Fibroblast of lung (primary cell): ENCODE results near the gene USP12. TPM values are rescaled to one million over a fixed set of nuclear protein-coding genes. Genes with fewer than 3 reads are reported as not detected.

ENCODE experiments used
- DNase-seq, 2 donors: peaks; one replicate each; pipeline versions ENCODE4 v3.0.0 to v3.0.0-alpha.2; 2010; ENCODE audit warnings: low read depth in 2 of 2
- H2AFZ ChIP-seq: 2 replicates; pipeline ENCODE4 v1.5.1; 2012; ENCODE audit warnings: low read length, control low read depth, inconsistent platforms
- H3K27ac ChIP-seq: 2 replicates; pipeline ENCODE4 v1.5.1; 2011; ENCODE audit warnings: low read length, control low read depth; ENCODE audit not compliant: insufficient read depth
- H3K27me3 ChIP-seq: 2 replicates; pipeline ENCODE4 v1.5.1; 2011; ENCODE audit warnings: mild to moderate bottlenecking, low read length; ENCODE audit not compliant: control insufficient read depth, insufficient read depth
- H3K36me3 ChIP-seq: 2 replicates; pipeline ENCODE4 v1.5.1; 2011; ENCODE audit warnings: low read length; ENCODE audit not compliant: control insufficient read depth, insufficient read depth
- H3K4me1 ChIP-seq: 2 replicates; pipeline ENCODE4 v1.5.1; 2011; ENCODE audit warnings: low read length; ENCODE audit not compliant: control insufficient read depth, insufficient read depth; ENCODE audit errors: extremely low read depth
- H3K4me2 ChIP-seq: 2 replicates; pipeline ENCODE4 v1.5.1; 2011; ENCODE audit warnings: low read length, control low read depth; ENCODE audit not compliant: insufficient read depth; ENCODE audit errors: extremely low read depth
- H3K4me3 ChIP-seq, 4 experiments: fragments of 200-600 bp in 1 of 4; sonication (generic) in 1 of 4; replicated peaks in 1 of 4; 2 replicates each; pipeline ENCODE4 v1.5.1; 2011 to 2016; ENCODE audit warnings: low read length in 4 of 4, low read depth in 3 of 4, mild to moderate bottlenecking in 3 of 4, control low read depth in 2 of 4, inconsistent platforms in 1 of 4, mixed read lengths in 1 of 4; ENCODE audit not compliant: insufficient read depth in 1 of 4; ENCODE audit errors: control extremely low read depth in 1 of 4
- H3K79me2 ChIP-seq: 2 replicates; pipeline ENCODE4 v1.5.1; 2012; ENCODE audit warnings: mild to moderate bottlenecking, low read length, inconsistent platforms; ENCODE audit not compliant: control insufficient read depth, insufficient read depth
- H3K9ac ChIP-seq: 2 replicates; pipeline ENCODE4 v1.5.1; 2011; ENCODE audit warnings: mild to moderate bottlenecking, low read length, control low read depth; ENCODE audit not compliant: insufficient read depth
- H3K9me3 ChIP-seq: 2 replicates; pipeline ENCODE4 v1.5.1; 2012; ENCODE audit warnings: low read depth, low read length; ENCODE audit not compliant: control insufficient read depth, insufficient read depth
- H4K20me1 ChIP-seq: 2 replicates; pipeline ENCODE4 v1.5.1; 2011; ENCODE audit warnings: low read length; ENCODE audit not compliant: control insufficient read depth, insufficient read depth; ENCODE audit errors: extremely low read depth
- EZH2 ChIP-seq: IDR thresholded peaks from 2 replicates; pipeline ENCODE4 v1.5.1; 2012; ENCODE audit warnings: low read length, control low read depth, mild to moderate bottlenecking; ENCODE audit errors: missing control alignments
- polyA plus RNA-seq, 2 donors: library from polyadenylated mRNA; depleted of rRNA in 1 of 2; stranded (reverse) in 1 of 2; unstranded in 1 of 2; fragments of >200 nt; gene quantifications; 2 replicates each; pipeline ENCODE4 v1.2.1, GENCODE V29; 2011 to 2012; ENCODE audit warnings: missing spikeins in 1 of 2
- total RNA-seq: library from RNA; depleted of rRNA; stranded (reverse); fragments of >200 nt; gene quantifications from 2 replicates; pipeline ENCODE4 v1.2.1, GENCODE V29; 2014
- TF ChIP-seq, protein P1 (sequence below), 2 donors: IDR thresholded peaks in 1 of 2; conservative IDR thresholded peaks in 1 of 2; 1 replicate in 1 of 2; 2 replicates in 1 of 2; pipeline ENCODE4 v1.5.1; 2011 to 2012; ENCODE audit warnings: low read length in 2 of 2, control low read depth in 1 of 2, inconsistent platforms in 1 of 2, low read depth in 1 of 2, mild to moderate bottlenecking in 1 of 2

The USP12 gene
- total and polyA plus RNA-seq, 2 donors (not counting 1 experiment from before 2014, with no cell fraction given) = 17.3 to 36.3 TPM

DNA sequence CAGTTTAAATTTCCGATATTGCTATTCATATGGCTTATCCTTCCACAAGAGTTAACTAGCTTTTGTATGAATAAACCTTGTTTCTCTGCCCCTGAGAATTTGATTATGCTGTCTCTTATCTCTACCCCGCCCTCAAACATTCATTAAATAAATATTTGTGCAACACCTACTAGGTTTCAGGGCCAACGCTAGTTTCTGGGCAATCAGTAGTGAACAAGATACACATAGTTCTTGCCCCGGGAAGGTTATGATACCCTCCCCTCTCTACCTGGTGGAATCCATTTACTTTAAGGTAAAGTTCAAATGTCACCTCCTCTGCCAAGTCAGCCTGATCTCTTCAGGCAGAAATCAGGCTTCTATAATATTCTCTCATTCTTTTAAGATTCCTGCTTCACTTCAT is 16.6 kb upstream of the USP12 start:
- no peak for TF ChIP-seq EZH2
- TF ChIP-seq, protein P1, sequence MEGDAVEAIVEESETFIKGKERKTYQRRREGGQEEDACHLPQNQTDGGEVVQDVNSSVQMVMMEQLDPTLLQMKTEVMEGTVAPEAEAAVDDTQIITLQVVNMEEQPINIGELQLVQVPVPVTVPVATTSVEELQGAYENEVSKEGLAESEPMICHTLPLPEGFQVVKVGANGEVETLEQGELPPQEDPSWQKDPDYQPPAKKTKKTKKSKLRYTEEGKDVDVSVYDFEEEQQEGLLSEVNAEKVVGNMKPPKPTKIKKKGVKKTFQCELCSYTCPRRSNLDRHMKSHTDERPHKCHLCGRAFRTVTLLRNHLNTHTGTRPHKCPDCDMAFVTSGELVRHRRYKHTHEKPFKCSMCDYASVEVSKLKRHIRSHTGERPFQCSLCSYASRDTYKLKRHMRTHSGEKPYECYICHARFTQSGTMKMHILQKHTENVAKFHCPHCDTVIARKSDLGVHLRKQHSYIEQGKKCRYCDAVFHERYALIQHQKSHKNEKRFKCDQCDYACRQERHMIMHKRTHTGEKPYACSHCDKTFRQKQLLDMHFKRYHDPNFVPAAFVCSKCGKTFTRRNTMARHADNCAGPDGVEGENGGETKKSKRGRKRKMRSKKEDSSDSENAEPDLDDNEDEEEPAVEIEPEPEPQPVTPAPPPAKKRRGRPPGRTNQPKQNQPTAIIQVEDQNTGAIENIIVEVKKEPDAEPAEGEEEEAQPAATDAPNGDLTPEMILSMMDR (conservative IDR thresholded peaks at IDR 0.05 in 1 of 2, IDR thresholded peaks at IDR 0.05 in 1 of 2; ENCODE audit: low read depth in 1 of 2, low read length in 2 of 2) = no peak
- H3K4me1 ChIP-seq = peaks cover 5% of the 10 kb centered on the region
- no peaks in the 10 kb centered on the region for H3K27me3 ChIP-seq
- no peaks in the 10 kb centered on the region for H3K9me3 ChIP-seq
- no peak overlapping the region for H3K4me2 ChIP-seq
- no peak overlapping the region for H3K4me3 ChIP-seq
- H3K36me3 ChIP-seq = no peaks in the 10 kb centered on the region
- no peaks in the 10 kb centered on the region for H4K20me1 ChIP-seq
- no peaks in the 10 kb centered on the region for H3K79me2 ChIP-seq
- H3K27ac ChIP-seq = no peak overlapping the region
- H2AFZ ChIP-seq = no peak overlapping the region
- no peak overlapping the region for H3K9ac ChIP-seq
- no peak for DNase-seq

- peaks cover 9% of the 10 kb centered on the region for H3K4me1 ChIP-seq
- H3K27ac ChIP-seq = no peak overlapping the region
- H3K9me3 ChIP-seq = no peaks in the 10 kb centered on the region
- no peak overlapping the region for H3K4me3 ChIP-seq
- no peaks in the 10 kb centered on the region for H3K79me2 ChIP-seq
- no peak overlapping the region for H2AFZ ChIP-seq
- no peak for TF ChIP-seq EZH2
- TF ChIP-seq, protein P1 (conservative IDR thresholded peaks at IDR 0.05 in 1 of 2, IDR thresholded peaks at IDR 0.05 in 1 of 2; ENCODE audit: low read depth in 1 of 2, low read length in 2 of 2) = no peak
- H4K20me1 ChIP-seq = no peaks in the 10 kb centered on the region
- no peak overlapping the region for H3K4me2 ChIP-seq
- H3K36me3 ChIP-seq = no peaks in the 10 kb centered on the region
- no peak overlapping the region for H3K9ac ChIP-seq
- no peak for DNase-seq
- no peaks in the 10 kb centered on the region for H3K27me3 ChIP-seq
Observed at GRCh38 chr13:27186295-27186694, 14.7 kb upstream of the USP12 start.

GRCh38 chr13:27183561-27184147 is 12.0 kb upstream of the USP12 start:
- no peaks in the 10 kb centered on the region for H3K36me3 ChIP-seq
- H3K27ac ChIP-seq = peak overlapping the region; percentile 78
- no peaks in the 10 kb centered on the region for H3K9me3 ChIP-seq
- DNase-seq = peak; percentile 48 to 49
- no peak overlapping the region for H3K9ac ChIP-seq
- peaks cover 9% of the 10 kb centered on the region for H3K4me1 ChIP-seq
- H3K4me3 ChIP-seq = no peak overlapping the region
- peak overlapping the region; percentile 75 for H3K4me2 ChIP-seq
- H3K79me2 ChIP-seq = no peaks in the 10 kb centered on the region
- H2AFZ ChIP-seq = no peak overlapping the region
- TF ChIP-seq, protein P1 (conservative IDR thresholded peaks at IDR 0.05 in 1 of 2, IDR thresholded peaks at IDR 0.05 in 1 of 2; ENCODE audit: low read depth in 1 of 2, low read length in 2 of 2) = no peak
- TF ChIP-seq EZH2 = no peak
- no peaks in the 10 kb centered on the region for H4K20me1 ChIP-seq
- H3K27me3 ChIP-seq = no peaks in the 10 kb centered on the region
